ENCODE results near the gene GPR171. TPM values are rescaled to one million over a fixed set of nuclear protein-coding genes. Genes with fewer than 3 reads are reported as not detected.
"Not testable (repeated sequence)": the region's sequence is repeated elsewhere in the genome, so short reads cannot be mapped to it uniquely, and the experiment has no call there.

The GPR171 gene
- total RNA-seq, 1 donor from 2014 or later = not detected

DNA sequence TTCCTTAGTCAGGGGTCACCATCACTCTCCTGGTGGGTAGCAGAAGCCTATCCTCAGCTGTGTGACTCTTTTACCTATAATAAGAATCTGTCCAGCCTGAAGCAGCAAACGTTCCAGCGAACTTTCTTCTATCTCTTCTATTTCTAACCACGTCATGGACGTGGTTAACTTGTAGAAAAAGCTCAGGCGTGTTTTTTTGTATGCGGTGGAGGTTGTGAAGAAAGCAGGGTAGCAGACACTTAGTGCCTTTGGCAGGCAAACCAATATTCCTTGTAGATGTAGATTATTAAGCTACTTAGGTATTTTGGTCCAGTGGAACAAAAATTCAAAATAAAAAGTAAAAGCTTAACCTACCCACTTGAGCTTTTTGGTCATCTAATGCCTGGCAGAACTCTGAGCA, 31.8 kb upstream of the GPR171 start:
- Mint-ChIP-seq H3K9me3 (ENCODE audit: unreplicated experiment) (no peaks in the 10 kb centered on the region), H3K36me3 (ENCODE audit: unreplicated experiment) (no peaks in the 10 kb centered on the region), H3K4me3 (ENCODE audit: unreplicated experiment) (no peak overlapping the region), H3K27ac (ENCODE audit: unreplicated experiment) (no peak overlapping the region), H3K4me1 (ENCODE audit: low read depth, unreplicated experiment) (no peaks in the 10 kb centered on the region), H3K27me3 (ENCODE audit: unreplicated experiment) (peaks cover 2% of the 10 kb centered on the region)
- no peak for TF ChIP-seq CTCF (IDR thresholded peaks at IDR 0.05; ENCODE audit: partially characterized antibody, unreplicated experiment)
- DNase-seq = no peak

DNA sequence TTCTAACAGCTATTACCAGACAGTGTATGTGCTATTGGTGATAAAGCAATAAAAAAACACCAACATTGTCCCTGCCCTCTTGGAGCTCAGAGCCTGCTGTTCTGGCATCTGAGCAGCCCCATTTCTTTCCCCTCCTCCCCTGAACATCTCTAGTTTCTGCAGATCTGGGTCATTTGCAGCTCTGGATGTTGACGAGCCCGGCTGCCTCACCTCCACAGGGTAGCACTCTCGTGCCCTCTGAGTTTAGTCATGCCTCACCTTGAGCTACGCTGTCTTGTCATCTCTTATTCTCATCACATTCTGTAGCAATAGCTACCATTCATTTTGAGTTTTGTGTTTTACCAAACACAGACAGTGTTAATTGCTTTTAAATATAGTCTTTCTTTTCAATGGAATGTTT, 30.0 kb upstream of the GPR171 start:
- no peak overlapping the region for H3K27ac Mint-ChIP-seq (ENCODE audit: unreplicated experiment)
- peaks cover under 1% of the 10 kb centered on the region for H3K9me3 Mint-ChIP-seq (ENCODE audit: unreplicated experiment)
- H3K4me1 Mint-ChIP-seq (ENCODE audit: low read depth, unreplicated experiment) = peaks cover 7% of the 10 kb centered on the region
- TF ChIP-seq CTCF (IDR thresholded peaks at IDR 0.05; ENCODE audit: partially characterized antibody, unreplicated experiment) = no peak
- no peak overlapping the region for H3K4me3 Mint-ChIP-seq (ENCODE audit: unreplicated experiment)
- peaks cover 5% of the 10 kb centered on the region for H3K27me3 Mint-ChIP-seq (ENCODE audit: unreplicated experiment)
- no peaks in the 10 kb centered on the region for H3K36me3 Mint-ChIP-seq (ENCODE audit: unreplicated experiment)
- no peak for DNase-seq

- not testable (repeated sequence) for DNase-seq; H3K27me3 Mint-ChIP-seq (ENCODE audit: unreplicated experiment); H3K4me3 Mint-ChIP-seq (ENCODE audit: unreplicated experiment); H3K9me3 Mint-ChIP-seq (ENCODE audit: unreplicated experiment); H3K27ac Mint-ChIP-seq (ENCODE audit: unreplicated experiment); H3K36me3 Mint-ChIP-seq (ENCODE audit: unreplicated experiment)
- H3K4me1 Mint-ChIP-seq (ENCODE audit: low read depth, unreplicated experiment) = peaks cover 10% of the 10 kb centered on the region
Measured at GRCh38 chr3:151232403-151232802, 29.4 kb upstream of the GPR171 start.

DNA sequence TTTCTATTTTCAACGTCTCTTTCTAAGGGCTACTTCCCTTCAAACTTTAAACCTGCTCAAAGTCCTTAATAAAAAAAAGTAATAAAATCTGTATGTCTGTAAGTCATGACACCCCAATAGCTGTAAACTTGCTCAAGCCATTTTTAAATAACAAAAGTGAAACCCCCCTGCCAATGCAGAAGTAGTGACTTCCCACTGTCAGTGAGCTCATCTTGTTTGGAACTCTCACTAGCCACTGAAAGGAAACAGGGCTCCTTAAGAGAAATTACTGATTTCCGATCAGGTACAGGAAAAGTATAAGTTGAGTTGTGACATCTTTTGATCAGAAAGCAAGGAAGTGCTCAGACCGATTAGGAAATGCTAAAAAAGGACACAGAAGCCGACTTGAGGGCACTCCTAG, 27.6 kb upstream of the GPR171 start:
- Mint-ChIP-seq H3K4me3 (ENCODE audit: unreplicated experiment) (no peak overlapping the region), H3K4me1 (ENCODE audit: low read depth, unreplicated experiment) (peaks cover 10% of the 10 kb centered on the region), H3K27ac (ENCODE audit: unreplicated experiment) (no peak overlapping the region), H3K9me3 (ENCODE audit: unreplicated experiment) (peaks cover 3% of the 10 kb centered on the region), H3K36me3 (ENCODE audit: unreplicated experiment) (no peaks in the 10 kb centered on the region), H3K27me3 (ENCODE audit: unreplicated experiment) (peaks cover 4% of the 10 kb centered on the region)
- no peak for DNase-seq
- TF ChIP-seq CTCF (IDR thresholded peaks at IDR 0.05; ENCODE audit: partially characterized antibody, unreplicated experiment) = no peak

GRCh38 chr3:151228666-151229040, 25.6 kb upstream of the GPR171 start:
- no peak overlapping the region for H3K27ac Mint-ChIP-seq (ENCODE audit: unreplicated experiment)
- H3K4me3 Mint-ChIP-seq (ENCODE audit: unreplicated experiment) = no peak overlapping the region
- H3K4me1 Mint-ChIP-seq (ENCODE audit: low read depth, unreplicated experiment) = peaks cover 10% of the 10 kb centered on the region
- no peak for DNase-seq
- no peaks in the 10 kb centered on the region for H3K36me3 Mint-ChIP-seq (ENCODE audit: unreplicated experiment)
- peaks cover 4% of the 10 kb centered on the region for H3K27me3 Mint-ChIP-seq (ENCODE audit: unreplicated experiment)
- peaks cover 3% of the 10 kb centered on the region for H3K9me3 Mint-ChIP-seq (ENCODE audit: unreplicated experiment)
- TF ChIP-seq CTCF (IDR thresholded peaks at IDR 0.05; ENCODE audit: partially characterized antibody, unreplicated experiment) = no peak
